ENCODE data around the gene PSAT1.
"Not testable (repeated sequence)": the region's sequence is repeated elsewhere in the genome, so short reads cannot be mapped to it uniquely, and the experiment has no call there.

Gene PSAT1

DNA sequence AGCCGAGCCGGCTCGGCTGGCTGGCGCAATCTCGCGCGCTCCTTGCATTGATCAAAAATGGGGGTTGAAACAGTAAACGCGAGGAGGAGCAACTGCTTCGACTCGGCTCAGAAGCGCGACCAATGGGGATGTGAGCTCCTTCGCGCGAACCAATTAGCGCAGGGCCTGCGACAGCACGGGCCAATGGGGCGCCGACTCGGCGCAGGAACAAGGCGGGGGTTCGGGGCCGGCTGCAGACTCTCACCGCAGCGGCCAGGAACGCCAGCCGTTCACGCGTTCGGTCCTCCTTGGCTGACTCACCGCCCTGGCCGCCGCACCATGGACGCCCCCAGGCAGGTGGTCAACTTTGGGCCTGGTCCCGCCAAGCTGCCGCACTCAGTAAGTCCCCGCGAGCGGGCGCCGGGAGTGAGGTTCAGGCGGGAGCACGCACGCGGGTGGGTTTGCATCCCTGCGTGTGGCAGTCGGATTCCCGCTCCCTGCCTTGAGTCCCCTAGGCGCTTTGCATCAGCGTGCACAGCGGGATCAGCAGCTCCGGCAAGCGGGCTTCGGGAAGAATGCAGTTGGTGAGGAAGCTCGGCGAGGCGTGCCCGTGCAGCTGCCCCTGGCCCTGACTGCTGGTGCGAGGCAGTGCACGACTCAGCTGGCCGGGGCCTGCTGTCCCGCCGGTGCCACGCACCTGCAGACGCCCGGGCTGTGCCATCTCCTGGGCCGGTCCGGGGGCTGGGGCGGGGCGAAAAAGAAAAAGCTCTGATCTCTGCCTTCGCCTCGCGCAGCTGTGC, at the start of gene PSAT1:
TSS of gene PSAT1 (plus strand) at position 233 of the 779 bp plus-strand sequence. CDS start at position 319, 86 bp downstream.
- DNase-seq, result peak; percentile 95

DNA sequence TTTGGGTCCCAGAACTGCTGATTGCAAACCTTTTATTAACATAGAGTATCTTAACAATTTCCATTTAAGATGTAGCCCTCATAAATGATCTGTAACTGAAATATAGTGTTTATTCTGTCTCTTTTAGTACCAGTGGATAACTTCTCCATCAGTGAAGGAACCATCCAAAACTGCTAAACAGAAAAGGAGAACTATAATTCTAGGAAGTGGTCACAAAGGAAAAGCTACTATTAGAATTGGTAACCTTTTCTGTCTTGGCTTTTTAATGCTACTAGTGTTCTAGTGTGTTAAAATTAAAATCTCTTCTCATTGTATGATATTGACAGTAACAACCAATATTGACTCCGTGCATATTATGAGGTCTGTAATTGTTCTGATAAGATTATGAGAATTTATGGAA, 48.3 kb upstream of the PSAT1 start:
- DNase-seq, result no peak

DNA sequence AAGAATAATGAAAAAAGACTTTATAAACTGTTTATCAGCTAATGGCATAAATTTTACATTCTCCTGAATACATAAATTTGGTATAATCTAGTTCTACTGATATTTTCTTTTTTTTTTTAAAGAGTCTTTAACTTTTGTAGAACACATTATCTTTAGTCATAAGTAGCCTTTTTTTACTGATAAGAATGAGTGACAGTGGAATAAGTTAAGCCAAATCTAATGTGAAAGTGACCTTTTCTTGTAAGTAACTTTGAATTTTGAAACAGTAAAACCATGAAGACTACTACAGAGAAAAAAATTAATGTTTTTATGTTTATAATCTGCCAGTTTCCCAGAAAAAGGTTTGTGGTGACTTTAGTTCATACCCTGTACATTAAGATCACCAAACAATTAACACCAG, 47.4 kb upstream of the PSAT1 start:
- DNase-seq, result no peak

DNA sequence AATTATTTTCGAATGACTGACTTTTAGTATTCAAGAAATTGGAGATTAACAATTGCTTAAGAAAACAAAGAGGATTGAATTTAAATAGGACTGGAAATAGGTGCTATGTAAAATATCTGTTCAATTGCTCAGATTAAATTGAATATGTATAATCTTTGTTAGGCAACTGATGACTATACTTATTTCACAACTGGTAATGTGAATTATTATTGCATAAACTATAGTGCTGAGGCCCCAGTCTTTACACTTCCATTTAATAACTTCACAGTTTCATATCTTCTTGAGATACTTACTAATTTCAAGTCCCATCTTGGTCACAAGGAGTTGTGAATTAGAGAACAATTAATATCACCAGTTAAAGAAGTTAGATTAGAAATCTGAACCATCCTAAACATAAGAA, 44.3 kb upstream of the PSAT1 start:
- DNase-seq, result no peak

DNA sequence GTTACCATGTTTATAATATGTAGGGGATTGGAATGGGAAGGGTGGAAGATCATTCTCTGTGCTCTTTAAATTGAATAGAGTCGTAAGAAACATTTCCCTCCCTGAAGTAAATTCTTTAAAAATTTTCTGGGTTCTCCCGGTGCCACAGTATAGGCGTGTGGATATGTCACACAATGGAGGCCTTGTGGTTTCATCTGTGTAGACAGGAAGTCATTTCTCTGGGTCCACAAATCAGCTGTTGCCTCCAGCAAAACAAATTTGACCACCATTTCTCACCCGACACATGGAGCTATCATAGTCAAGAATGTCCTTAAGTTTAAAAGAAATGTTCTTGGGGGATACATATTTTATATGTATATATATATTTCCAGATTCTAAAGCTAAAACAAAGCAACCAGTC, 43.6 kb upstream of the PSAT1 start:
- DNase-seq, result no peak

DNA sequence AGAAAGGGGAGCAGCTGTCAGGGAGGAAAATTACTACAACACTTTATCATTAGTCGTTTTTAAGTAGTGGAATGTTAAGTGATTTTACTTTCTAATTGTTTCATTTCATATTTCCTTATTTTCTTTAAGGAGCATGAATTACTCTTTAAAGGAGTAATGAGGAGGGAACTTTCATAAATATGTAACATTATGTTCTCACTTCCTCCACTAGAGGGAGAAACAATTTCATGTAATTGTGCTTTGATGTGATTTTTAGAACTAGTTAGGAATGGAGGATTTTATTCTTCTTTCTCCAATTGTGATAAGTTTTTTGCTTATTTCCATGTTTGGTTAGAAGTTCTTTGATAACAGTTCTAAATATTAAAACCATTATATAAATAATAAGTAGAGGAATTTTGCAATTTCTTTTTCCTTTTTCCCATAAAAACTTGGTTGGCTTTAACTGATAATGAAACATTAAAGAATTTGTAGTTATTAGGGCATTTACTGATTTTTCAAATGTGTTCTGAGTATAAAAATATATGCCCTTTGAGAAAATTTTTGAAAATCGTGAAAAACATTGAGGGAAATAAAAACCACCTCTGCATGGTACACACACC, 35.4 kb upstream of the PSAT1 start:
- no peak for DNase-seq

DNA sequence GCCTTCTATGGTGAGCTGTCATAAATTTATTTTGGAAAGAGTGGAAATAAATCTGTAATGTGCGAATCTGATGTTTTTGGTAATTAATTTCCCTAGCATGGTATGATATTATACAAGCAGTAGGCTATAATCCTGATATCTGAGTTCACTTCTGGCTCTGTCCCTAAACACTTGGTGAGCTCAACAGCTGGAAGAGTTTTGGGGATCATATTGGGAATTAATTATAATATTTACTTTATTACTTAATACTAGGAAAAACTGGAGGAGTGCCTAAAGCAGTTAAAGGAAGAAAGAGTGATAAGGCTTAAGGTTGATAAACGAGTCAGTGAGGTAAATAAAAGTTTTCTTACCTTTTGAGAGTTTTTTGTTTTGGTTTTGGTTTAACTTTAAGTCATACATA, 34.3 kb upstream of the PSAT1 start:
- no peak for DNase-seq

DNA sequence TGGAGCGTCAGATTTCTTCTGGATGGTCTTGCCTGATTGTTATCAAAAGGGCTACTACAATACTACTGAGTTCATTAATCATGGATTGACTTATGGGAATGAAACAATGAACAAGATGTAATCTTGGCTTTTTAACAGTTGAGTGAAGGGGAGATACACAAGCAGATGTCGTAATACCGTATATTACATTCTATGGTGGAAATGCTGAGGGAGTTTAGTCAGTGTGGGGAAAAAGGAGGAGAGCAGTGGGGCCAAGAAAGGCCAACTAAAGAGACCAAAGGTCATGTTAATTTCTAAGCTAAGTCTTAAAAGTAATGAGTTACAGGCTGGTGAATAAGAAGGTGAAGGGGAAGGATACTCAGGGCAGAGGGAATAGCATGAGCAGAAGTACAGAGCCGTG, 29.0 kb upstream of the PSAT1 start:
- DNase-seq, result no peak

DNA sequence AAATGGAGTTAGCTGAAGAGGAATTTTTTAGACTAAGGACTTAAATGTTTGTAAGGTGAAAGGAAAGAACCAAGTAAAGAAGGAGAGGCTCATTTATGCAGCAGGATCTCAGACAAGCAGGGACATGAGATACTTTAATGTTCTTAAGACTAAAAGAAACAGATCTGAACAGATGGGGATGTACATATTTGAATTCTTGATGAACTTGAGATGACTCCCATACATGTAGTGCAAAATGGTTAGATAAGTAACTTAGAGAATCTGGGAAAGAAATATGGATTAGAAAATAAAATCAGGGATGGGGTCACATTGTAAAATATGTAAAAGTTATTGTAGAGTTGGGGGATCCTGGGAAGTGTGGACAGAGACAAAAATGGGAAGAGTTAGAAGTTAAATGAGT, 27.1 kb upstream of the PSAT1 start:
- no peak for DNase-seq

DNA sequence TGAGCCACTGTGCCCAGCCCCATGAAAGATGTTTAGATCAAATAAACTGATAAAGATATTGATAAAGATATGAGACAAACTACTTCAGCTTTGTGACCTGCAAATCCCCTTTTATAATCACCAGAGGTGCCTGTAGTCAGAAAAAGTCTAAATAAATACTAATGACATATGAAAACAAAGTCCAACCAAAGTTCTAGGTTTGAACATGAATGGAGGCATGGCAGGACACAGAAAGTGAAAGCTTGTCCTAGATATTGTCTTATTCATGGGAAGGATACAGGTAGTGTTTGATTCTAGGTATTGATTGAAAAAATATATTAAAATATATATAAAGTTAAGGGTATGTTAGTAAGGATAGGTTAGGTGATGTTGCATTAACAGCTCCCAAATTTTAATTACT, 24.6 kb upstream of the PSAT1 start:
- DNase-seq, result no peak

DNA sequence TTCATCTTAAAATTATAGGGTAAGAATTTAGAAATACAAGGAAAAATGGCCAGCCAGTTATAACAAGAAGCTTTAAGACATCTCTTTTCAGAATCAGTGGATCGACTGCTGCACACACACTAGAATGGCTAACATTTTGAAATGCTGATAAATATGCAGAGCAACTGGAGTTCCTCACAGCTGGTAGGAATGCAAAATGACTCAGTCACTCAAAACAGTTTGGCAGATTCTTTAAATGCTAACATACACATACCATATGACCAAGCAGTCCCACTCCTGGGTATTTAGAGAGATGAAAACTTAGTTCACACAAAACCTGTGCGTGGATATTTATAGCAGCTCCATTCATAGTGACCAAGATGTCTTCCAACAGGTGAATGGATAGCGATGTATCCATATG, 23.2 kb upstream of the PSAT1 start:
- no peak for DNase-seq

DNA sequence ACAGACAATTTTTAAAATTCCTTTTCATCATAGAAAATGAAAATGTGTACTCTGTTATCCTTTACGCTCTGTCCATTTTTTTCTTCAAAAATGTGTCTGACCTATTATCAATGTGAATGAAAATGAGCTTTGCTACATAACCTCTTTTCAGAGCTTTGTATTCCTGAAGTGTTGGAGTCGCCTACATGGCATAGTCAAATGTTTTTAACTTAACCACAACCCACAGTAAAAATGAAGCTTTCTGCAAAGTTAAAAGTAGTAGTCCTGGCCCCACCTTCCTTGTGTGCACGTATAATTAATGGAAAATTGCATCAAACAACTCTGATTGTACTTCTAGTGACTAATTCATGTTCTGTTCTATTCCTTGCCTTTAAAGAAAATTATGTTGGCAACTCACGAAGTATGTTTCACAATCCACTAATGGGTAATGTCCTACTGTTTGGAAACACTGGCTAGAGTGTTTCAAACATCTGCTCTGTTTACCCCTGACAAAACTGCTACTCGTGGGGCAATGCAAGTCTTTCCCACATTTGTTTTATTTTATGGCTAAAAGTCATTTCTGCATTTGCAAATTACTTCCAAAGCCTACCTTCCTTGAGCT, 18.6 kb upstream of the PSAT1 start:
- DNase-seq, result no peak

DNA sequence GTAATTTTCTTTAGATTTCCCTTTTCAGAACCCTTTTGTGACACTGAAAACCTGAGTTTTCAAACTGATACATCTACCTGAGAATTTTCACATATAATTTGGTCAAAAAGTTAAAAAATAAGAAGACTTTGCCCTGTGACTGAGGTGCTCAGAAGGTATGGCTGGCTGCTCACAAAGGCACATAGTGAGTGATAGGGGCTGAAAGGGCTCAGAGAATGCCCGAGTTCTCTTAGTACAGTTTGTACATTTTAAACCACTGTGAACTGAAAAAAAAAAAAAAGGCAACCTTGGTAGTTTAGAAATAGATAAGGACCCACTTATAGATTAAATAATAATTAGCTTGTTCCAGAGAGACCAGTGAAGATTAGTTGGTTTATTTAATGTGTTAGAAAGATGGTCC, 18.1 kb upstream of the PSAT1 start:
- DNase-seq, result no peak

DNA sequence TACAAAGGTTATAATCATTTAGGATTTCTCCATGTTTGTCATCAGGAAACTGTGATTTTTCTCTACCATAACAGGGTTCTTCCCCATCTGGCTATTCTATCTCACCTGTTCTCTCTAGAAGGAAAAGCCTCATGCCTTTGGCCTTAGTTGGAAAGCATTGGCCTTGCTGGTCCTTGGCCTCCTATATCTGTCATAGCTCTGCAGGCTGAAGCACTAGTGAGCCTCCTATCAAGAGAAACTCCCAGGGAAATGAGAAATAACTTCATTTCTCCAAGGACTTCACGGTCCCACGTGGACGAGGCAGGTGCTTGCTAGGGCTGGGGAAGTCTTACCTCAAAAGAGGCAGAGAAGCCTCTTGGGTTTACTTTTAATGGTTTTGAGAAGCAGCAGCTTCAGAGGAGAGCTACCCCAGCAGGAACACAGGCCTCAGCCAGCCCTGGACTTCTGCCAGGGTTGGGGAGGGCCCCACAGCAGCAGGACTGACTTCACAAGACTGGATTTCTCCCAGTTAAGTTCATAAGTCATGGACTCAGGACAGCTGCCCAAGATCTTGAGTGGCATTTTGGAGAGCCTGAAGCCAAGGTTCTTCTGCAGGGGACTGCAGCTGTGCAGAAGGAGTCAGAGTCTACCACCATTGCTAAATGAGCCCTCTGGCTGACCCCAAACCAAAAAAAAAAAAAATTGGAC, 15.8 kb upstream of the PSAT1 start:
- DNase-seq, result peak; percentile 92

DNA sequence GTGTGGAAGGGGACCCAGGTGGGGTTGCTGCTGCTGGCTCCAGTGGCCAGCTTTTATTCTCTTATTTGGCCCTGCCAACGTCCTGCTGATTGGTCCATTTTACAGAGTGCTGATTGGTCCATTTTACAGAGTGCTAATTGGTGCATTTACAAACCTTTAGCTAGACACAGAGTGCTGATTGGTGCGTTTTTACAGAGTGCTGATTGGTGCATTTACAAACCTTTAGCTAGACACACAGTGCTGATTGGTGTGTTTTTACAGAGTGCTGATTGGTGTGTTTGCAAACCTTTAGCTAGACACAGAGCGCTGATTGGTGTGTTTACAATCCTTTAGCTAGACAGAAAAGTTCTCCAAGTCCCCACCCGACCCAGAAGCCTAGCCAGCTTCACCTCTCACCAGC, 12.7 kb upstream of the PSAT1 start:
- not testable (repeated sequence) for DNase-seq

DNA sequence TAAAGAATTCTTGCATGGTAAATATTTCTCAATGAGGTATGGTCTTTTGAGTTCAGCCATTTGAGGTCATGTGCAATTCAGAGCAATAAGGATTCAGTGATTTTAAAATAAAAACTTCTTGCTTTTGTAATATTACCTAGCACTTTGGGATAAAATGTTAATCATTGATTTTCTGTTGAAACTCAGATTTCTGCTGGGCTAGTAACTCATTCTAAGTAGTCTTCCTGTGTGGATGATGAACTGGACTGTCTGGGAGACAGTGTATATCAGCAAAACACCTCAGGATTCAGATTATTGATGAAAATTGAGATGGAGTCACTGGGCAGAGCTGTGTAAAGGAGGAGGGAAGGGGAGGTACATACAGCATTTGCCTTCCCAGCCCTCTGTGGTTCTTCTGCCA, 10.8 kb upstream of the PSAT1 start:
- DNase-seq, result no peak

DNA sequence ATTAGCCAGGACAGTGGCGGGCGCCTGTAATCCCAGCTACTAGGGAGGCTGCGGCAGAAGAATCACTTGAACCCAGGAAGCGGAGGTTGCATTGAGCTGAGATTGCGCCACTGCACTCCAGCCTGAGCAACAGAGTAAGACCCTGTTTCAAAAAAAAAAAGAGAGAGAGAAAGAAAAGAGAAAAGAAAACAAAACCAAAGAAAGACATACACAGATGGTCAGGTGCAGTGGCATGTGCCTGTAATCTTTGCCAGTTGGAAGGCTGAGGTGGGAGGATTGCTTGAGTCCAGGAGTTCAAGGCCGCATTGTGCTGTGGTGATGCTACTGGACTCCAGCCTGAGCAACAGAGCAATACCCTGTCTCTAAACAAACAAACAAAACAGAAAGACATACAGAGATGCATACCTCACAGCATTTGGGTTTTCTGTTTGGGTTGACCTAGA, 10.0 kb upstream of the PSAT1 start:
- DNase-seq, result no peak

DNA sequence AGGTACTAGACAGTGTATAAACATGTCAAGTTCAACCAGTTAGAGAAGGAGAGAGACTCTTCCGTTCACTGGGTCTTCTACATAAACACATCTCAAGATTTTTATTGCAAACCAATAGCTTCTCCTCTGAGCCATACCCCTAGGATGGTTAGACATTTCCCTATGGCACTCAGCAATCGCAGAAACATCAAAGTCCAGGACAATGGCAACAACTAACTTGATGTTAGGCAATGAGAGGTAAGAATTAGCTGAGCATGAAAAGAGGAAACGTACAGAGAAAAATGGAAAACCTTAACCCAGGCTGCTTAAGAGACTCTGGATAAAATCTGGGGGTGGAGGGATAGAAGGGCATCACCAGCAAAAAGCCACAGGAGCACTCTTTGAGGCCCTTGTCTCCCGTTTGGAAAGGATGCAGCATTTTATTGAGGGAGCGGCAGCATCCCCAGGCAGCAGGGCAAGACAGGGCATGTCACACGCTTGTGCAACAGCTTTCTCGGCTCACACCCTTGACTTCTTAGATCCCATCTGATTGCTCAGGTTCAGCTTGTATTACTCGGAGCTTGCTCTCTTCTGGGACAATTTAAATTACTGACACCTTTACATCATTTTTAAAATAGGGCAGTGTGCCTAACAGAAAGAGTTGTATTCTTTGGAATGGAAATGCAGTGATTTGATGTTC, 8.6 kb upstream of the PSAT1 start:
- no peak for DNase-seq

DNA sequence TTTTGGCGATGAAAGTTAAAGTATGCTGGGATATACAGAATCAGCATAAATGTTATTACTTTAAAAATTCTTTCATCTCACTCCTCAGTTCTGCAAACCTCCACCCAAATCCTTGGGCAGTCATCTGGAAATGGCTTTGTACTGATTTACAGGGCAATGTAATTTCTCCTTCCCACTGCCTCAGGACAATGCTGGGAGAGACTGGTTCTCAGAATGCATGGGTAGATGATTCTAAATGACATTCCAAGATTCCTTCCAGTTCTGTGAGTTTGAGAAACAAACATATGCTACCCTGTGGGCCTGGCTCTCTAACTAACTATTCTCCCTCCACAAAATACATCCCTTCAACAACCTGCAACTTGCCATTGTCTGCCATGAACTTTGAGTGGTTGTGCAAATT, 7.5 kb upstream of the PSAT1 start:
- no peak for DNase-seq

DNA sequence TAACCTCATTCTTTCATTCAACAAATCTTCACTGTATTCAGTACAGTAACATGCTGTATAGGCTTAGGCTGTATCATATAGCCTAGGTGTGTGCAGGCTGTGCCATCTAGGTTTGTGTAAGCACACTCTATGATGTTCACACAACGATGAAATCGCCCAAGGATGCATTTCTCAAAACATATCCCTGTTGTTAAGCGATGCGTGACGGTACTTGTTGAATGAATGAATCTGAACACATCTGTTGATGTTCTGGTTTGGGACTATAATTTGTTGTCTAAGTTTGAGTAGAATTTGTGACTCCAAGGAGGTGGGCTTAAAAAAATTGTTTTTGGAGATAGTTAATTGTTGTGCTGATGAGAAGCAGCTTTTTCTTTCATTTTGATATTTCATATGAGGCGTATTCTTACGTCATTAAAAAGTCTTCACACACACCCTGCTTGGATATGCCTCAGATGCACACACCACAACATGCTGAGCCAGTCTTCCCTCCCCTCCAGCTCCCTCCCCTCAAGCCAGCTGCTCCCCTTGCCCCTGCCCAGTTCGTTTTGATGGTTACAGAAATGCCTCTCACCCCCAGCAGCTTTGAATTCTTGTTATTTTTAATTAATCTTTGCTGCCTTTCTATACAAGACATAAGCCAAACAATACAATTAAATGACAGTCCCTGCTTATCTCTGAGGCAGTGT, 5.5 kb upstream of the PSAT1 start:
- no peak for DNase-seq

DNA sequence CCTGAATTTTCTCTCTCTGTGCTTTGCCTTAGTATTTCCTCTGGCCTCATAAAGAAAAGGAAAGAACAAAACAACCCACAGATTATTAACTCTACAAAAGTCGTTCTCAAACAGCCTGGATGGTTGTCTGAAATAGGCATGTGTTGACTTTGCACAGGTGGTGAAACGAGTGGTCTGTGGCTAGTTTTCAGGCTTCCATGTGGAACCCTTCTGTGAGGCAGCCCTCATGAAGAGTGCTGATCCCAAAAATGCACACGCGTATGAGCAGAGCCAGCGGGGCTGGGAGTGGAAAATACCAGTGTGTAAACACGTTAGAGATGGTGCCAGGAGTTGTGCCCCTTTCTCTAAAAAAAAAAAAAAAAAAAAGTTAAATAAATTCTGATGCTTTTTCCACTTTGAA, 4.9 kb upstream of the PSAT1 start:
- no peak for DNase-seq

DNA sequence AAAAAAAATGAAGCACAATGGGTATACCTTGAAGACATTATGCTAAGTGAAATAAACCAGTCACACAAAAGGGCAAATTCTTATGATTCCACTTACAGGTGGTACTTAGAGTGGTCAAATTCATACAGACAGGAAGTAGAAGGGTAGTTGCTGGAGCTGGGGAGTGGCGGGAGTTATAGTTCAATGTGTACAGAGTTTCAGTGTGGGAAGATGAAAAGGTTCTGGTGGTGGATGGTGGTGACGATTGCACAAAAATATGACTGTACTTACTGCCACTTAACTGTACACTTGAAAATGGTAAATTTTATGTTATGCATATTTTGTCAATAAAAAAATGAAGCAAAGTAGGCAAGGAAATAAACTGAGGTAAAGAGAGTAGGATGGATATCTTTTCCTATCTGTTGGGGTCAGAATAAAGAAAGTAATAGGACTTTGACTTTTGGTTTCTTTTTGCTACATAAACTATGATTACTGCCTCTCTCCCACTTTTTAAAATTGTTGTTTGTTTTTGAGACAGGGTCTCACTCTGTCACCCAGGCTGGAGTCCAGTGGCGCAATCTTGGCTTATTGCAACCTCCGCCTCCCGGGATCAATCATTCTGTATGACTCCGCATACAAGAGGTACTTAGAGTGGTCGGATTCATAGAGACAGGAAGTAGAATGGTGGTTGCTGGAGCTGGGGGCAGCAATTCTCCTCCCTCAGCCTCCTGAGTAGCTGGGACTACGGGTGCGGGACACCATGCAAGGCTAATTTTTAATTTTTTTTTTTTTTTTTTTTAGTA, 4.0 kb upstream of the PSAT1 start:
- no peak for DNase-seq
